ENCODE data around the gene TSPEAR. TPM values are rescaled to one million over a fixed set of nuclear protein-coding genes. Genes with fewer than 3 reads are reported as not detected.
"Not testable (repeated sequence)": the region's sequence is repeated elsewhere in the genome, so short reads cannot be mapped to it uniquely, and the experiment has no call there.

The TSPEAR gene
- total RNA-seq, 1 experiment from 2014 or later, result not detected

GRCh38 chr21:44650265-44650972 lies 61.0 kb downstream of the TSPEAR start:
- DNase-seq (ENCODE audit: low read depth, low spot score), result no peak
- in situ Hi-C loops (cut with HindIII; ENCODE audit: low pct_unique_long_range_greater_than_20kb, low sequenced_read_pairs), result no loop called here

DNA sequence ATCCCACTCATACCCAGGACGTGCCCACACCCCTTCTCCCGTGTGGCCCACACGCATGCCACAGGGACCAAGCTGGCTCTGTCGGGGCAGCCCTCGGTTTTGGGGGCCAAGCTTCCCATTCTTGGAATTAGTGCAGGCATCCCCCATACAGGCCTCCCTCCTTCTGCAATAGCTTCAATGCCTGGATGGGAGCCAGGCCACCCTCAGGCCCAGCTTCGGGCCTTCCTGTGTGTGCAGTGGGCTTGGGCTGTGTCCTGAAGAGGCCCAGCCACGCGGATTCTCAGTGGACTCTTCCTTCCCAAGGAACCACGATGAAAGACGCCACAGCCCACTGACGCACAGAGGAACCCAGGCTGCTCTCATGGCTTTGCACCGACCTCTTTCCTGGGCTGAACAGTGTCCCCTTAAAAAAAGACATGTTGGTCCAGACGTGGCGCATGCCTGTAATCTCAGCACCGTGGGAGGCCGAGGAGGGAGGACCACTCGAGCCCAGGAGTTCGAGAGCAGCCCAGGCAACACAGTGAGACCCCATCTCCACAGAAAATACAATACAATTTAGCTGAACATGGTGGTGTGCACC lies 61.8 kb downstream of the TSPEAR start:
- in situ Hi-C loops (cut with HindIII; ENCODE audit: low pct_unique_long_range_greater_than_20kb, low sequenced_read_pairs), result no loop called here
- DNase-seq (ENCODE audit: low read depth, low spot score), result no peak

- no peak for DNase-seq (ENCODE audit: low read depth, low spot score)
- in situ Hi-C loops (cut with HindIII; ENCODE audit: low pct_unique_long_range_greater_than_20kb, low sequenced_read_pairs), result no loop called here
These were observed 62.6 kb downstream of the TSPEAR start for GRCh38 chr21:44648557-44649311.

DNA sequence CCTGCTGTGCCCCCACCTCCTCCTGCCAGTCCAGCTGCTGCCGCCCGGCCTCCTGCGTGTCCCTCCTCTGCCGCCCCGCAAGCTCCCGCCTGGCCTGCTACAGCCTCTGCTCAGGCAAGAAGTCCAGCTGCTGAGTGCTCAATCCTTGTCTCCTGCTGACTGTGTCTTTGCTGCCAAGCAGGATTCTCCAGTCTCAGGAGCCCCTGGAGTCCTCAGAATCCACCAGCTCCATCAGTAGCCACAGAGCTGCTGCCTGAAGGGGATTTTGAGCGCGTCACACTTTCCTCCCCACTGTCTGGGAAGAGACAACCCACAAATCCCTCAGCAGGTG lies 64.2 kb downstream of the TSPEAR start:
- no peak for DNase-seq (ENCODE audit: low read depth, low spot score)
- in situ Hi-C loops (cut with HindIII; ENCODE audit: low pct_unique_long_range_greater_than_20kb, low sequenced_read_pairs), result no loop called here

GRCh38 chr21:44646366-44647221 lies 64.8 kb downstream of the TSPEAR start, which contains the start of gene KRTAP10-11:
KRTAP10-11 (plus strand) TSS chr21:44646414; CDS start chr21:44646459, 45 bp downstream.
- DNase-seq (ENCODE audit: low read depth, low spot score); in situ Hi-C loops (cut with HindIII; ENCODE audit: low pct_unique_long_range_greater_than_20kb, low sequenced_read_pairs): not testable (repeated sequence)

GRCh38 chr21:44644878-44645277 lies 66.5 kb downstream of the TSPEAR start:
- DNase-seq (ENCODE audit: low read depth, low spot score), result no peak

DNA sequence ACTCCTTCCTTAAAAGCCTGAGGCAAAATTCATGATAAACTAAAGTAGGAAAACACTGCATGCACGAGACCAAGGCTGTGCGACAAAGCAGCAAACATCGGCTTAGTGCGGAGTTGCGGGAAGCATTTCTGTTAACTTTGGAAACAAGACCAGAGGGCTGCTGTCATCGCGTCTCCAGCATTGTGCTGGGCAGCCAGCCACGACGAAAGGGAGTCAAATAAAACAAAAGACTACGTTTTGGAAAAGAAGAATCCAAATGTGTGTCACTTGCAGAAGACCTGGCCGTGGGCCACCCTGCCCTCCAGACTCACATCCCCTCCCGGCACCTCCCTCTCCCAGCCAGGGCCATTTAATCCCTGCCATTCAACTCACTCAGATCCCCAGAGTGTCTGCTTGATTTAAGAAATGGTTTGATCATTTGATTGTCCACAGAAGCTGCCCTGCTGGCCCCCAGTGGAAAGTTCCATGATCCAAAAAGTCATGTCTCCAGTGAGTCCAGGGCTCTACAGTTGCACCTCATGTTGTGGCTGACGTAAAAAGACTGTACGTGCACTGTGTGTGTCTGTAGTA lies 67.5 kb downstream of the TSPEAR start:
- in situ Hi-C loops (cut with HindIII; ENCODE audit: low pct_unique_long_range_greater_than_20kb, low sequenced_read_pairs), result no loop called here
- DNase-seq (ENCODE audit: low read depth, low spot score), result no peak

More at GRCh38 chr21:44644878-44645277, 66.5 kb downstream of the TSPEAR start:
- in situ Hi-C loops (cut with HindIII; ENCODE audit: low pct_unique_long_range_greater_than_20kb, low sequenced_read_pairs), result no loop called here

- no peak for DNase-seq (ENCODE audit: low read depth, low spot score)
- in situ Hi-C loops (cut with HindIII; ENCODE audit: low pct_unique_long_range_greater_than_20kb, low sequenced_read_pairs), result no loop called here
These were observed 70.6 kb downstream of the TSPEAR start for GRCh38 chr21:44640761-44641160.

- in situ Hi-C loops (cut with HindIII; ENCODE audit: low pct_unique_long_range_greater_than_20kb, low sequenced_read_pairs), result no loop called here
- no peak for DNase-seq (ENCODE audit: low read depth, low spot score)
These were observed 72.1 kb downstream of the TSPEAR start for GRCh38 chr21:44639331-44639655.

- in situ Hi-C loops (cut with HindIII; ENCODE audit: low pct_unique_long_range_greater_than_20kb, low sequenced_read_pairs); DNase-seq (ENCODE audit: low read depth, low spot score): not testable (repeated sequence)
These were observed 72.7 kb downstream of the TSPEAR start for GRCh38 chr21:44638506-44639330.

- in situ Hi-C loops (cut with HindIII; ENCODE audit: low pct_unique_long_range_greater_than_20kb, low sequenced_read_pairs); DNase-seq (ENCODE audit: low read depth, low spot score): not testable (repeated sequence)
These were observed 73.5 kb downstream of the TSPEAR start for GRCh38 chr21:44637851-44638348.

DNA sequence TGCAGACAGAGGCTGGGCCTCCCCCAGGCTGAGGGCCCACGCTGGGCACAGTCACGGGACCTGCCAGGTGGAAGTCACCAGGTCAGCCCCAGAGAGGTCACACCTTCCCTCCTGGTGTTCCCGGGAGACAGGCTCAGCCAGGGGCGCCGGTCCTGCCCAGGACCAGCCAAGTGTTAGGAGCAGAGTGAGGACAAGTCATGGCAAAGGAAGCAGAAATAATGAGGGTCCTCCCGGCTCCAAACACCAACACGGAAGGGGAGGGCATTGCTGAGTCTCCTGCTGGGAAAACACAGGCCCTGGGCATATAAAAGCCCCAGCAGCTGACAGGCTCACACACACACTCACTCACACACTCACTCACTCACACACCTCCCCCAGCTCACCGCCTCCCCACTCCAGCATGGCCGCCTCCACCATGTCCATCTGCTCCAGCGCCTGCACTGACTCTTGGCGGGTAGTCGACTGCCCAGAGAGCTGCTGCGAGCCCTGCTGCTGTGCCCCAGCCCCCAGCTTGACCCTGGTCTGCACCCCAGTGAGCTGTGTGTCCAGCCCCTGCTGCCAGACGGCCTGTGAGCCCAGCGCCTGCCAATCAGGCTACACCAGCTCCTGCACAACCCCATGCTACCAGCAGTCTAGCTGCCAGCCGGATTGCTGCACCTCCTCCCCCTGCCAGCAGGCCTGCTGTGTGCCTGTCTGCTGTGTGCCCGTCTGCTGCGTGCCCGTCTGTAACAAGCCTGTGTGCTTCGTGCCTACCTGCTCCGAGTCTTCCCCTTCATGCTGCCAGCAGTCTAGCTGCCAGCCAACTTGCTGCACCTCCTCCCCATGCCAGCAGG lies 74.1 kb downstream of the TSPEAR start, which contains the start of gene KRTAP10-10:
Gene KRTAP10-10, plus strand, starts transcription at position 339 of the 833 bp plus-strand sequence. Its CDS starts 62 bp downstream, at position 401.
- in situ Hi-C loops (cut with HindIII; ENCODE audit: low pct_unique_long_range_greater_than_20kb, low sequenced_read_pairs), result no loop called here
- DNase-seq (ENCODE audit: low read depth, low spot score), result no peak

- DNase-seq (ENCODE audit: low read depth, low spot score), result no peak
- in situ Hi-C loops (cut with HindIII; ENCODE audit: low pct_unique_long_range_greater_than_20kb, low sequenced_read_pairs), result no loop called here
These were observed 75.0 kb downstream of the TSPEAR start for GRCh38 chr21:44636209-44637017.

- DNase-seq (ENCODE audit: low read depth, low spot score), result no peak
- in situ Hi-C loops (cut with HindIII; ENCODE audit: low pct_unique_long_range_greater_than_20kb, low sequenced_read_pairs), result no loop called here
These were observed 79.3 kb downstream of the TSPEAR start for GRCh38 chr21:44632067-44632466.

GRCh38 chr21:44630440-44630839 lies 80.9 kb downstream of the TSPEAR start:
- in situ Hi-C loops (cut with HindIII; ENCODE audit: low pct_unique_long_range_greater_than_20kb, low sequenced_read_pairs), result no loop called here
- DNase-seq (ENCODE audit: low read depth, low spot score), result no peak
